ENCODE results near the gene FANCM. TPM values are rescaled to one million over a fixed set of nuclear protein-coding genes. Genes with fewer than 3 reads are reported as not detected.

FANCM gene
- total and polyA plus RNA-seq, 2 experiments from 2014 or later, result 19.6 to 21.1 TPM

DNA sequence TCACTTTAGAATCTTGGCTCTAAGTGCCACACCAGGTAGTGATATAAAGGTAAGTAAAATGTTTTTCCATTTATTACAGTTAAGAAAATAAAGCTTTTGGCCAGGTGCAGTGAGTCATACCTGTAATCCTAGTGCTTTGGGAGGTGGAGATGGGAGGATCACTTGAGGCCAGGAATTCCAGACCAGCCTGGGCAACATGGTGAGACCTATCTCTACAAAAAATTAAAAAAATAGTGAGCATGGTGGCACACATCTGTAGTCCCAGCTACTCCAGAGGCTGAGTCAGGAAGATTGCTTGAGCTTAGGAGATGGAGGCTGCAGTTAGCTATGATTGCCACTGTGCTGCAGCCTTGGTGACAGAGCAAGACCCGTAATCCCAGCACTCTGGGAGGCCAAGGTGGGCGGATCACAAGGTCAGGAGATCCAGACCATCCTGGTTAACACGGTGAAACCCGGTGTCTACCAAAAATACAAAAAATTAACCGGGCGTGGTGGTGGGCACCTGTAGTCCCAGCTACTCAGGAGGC, 5.0 kb downstream of the FANCM start:
- Histone ChIP-seq H3K4me2 (no peak overlapping the region), H4K20me1 (replicated peaks; ENCODE audit: insufficient read depth) (0 out of 2 replicates have a peak, but pooled peaks cover 8% of the 10 kb centered on the region), H3K27ac (ENCODE audit: low read depth) (no peak overlapping the region), H3K79me2 (replicated peaks; ENCODE audit: insufficient read depth) (peaks cover 80% of the 10 kb centered on the region), H3K4me1 (ENCODE audit: insufficient read depth) (peaks cover 13% of the 10 kb centered on the region; the same call in 1 of the 2 replicates), H3K9me2 (ENCODE audit: insufficient read depth) (no peaks in the 10 kb centered on the region), H3F3A (replicated peaks; ENCODE audit: low read depth) (no peaks in the 10 kb centered on the region), H3K36me3 (ENCODE audit: insufficient read depth) (no peaks in the 10 kb centered on the region), H3K4me3 (no peak overlapping the region), H2AFZ (no peak overlapping the region), H3K27me3 (ENCODE audit: insufficient read depth) (no peaks in the 10 kb centered on the region)
- H3K4me1 Mint-ChIP-seq, result peaks cover 10% of the 10 kb centered on the region; the same call in 2 of the 3 replicates
- no peak overlapping the region for H3K4me3 Mint-ChIP-seq
- no peaks in the 10 kb centered on the region for H3K9me3 Mint-ChIP-seq
- peaks cover 11% of the 10 kb centered on the region for H3K36me3 Mint-ChIP-seq (ENCODE audit: low read depth)
- peaks cover 5% of the 10 kb centered on the region for H3K27me3 Mint-ChIP-seq (ENCODE audit: insufficient read depth, low read depth, poor library complexity)
- peak; percentile 67 for ATAC-seq
- peak; percentile 13 for DNase-seq (ENCODE audit: low spot score)
- no peak for TF ChIP-seq REST (IDR thresholded peaks at IDR 0.05; ENCODE audit: unreplicated experiment)
- TF ChIP-seq NANOG (IDR thresholded peaks at IDR 0.05; ENCODE audit: borderline replicate concordance), result no peak
- no peak for TF ChIP-seq ZNF114 (CRISPR knock-in tag; IDR thresholded peaks at IDR 0.05)
- TF ChIP-seq, protein P1, sequence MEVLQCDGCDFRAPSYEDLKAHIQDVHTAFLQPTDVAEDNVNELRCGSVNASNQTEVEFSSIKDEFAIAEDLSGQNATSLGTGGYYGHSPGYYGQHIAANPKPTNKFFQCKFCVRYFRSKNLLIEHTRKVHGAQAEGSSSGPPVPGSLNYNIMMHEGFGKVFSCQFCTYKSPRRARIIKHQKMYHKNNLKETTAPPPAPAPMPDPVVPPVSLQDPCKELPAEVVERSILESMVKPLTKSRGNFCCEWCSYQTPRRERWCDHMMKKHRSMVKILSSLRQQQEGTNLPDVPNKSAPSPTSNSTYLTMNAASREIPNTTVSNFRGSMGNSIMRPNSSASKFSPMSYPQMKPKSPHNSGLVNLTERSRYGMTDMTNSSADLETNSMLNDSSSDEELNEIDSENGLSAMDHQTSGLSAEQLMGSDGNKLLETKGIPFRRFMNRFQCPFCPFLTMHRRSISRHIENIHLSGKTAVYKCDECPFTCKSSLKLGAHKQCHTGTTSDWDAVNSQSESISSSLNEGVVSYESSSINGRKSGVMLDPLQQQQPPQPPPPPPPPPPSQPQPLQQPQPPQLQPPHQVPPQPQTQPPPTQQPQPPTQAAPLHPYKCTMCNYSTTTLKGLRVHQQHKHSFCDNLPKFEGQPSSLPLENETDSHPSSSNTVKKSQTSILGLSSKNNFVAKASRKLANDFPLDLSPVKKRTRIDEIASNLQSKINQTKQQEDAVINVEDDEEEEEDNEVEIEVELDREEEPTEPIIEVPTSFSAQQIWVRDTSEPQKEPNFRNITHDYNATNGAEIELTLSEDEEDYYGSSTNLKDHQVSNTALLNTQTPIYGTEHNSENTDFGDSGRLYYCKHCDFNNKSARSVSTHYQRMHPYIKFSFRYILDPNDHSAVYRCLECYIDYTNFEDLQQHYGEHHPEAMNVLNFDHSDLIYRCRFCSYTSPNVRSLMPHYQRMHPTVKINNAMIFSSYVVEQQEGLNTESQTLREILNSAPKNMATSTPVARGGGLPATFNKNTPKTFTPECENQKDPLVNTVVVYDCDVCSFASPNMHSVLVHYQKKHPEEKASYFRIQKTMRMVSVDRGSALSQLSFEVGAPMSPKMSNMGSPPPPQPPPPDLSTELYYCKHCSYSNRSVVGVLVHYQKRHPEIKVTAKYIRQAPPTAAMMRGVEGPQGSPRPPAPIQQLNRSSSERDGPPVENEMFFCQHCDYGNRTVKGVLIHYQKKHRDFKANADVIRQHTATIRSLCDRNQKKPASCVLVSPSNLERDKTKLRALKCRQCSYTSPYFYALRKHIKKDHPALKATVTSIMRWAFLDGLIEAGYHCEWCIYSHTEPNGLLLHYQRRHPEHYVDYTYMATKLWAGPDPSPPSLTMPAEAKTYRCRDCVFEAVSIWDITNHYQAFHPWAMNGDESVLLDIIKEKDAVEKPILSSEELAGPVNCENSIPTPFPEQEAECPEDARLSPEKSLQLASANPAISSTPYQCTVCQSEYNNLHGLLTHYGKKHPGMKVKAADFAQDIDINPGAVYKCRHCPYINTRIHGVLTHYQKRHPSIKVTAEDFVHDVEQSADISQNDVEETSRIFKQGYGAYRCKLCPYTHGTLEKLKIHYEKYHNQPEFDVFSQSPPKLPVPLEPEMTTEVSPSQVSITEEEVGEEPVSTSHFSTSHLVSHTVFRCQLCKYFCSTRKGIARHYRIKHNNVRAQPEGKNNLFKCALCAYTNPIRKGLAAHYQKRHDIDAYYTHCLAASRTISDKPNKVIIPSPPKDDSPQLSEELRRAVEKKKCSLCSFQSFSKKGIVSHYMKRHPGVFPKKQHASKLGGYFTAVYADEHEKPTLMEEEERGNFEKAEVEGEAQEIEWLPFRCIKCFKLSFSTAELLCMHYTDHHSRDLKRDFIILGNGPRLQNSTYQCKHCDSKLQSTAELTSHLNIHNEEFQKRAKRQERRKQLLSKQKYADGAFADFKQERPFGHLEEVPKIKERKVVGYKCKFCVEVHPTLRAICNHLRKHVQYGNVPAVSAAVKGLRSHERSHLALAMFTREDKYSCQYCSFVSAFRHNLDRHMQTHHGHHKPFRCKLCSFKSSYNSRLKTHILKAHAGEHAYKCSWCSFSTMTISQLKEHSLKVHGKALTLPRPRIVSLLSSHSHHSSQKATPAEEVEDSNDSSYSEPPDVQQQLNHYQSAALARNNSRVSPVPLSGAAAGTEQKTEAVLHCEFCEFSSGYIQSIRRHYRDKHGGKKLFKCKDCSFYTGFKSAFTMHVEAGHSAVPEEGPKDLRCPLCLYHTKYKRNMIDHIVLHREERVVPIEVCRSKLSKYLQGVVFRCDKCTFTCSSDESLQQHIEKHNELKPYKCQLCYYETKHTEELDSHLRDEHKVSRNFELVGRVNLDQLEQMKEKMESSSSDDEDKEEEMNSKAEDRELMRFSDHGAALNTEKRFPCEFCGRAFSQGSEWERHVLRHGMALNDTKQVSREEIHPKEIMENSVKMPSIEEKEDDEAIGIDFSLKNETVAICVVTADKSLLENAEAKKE (CRISPR knock-in tag; IDR thresholded peaks at IDR 0.05), result no peak
- TF ChIP-seq, protein P2, sequence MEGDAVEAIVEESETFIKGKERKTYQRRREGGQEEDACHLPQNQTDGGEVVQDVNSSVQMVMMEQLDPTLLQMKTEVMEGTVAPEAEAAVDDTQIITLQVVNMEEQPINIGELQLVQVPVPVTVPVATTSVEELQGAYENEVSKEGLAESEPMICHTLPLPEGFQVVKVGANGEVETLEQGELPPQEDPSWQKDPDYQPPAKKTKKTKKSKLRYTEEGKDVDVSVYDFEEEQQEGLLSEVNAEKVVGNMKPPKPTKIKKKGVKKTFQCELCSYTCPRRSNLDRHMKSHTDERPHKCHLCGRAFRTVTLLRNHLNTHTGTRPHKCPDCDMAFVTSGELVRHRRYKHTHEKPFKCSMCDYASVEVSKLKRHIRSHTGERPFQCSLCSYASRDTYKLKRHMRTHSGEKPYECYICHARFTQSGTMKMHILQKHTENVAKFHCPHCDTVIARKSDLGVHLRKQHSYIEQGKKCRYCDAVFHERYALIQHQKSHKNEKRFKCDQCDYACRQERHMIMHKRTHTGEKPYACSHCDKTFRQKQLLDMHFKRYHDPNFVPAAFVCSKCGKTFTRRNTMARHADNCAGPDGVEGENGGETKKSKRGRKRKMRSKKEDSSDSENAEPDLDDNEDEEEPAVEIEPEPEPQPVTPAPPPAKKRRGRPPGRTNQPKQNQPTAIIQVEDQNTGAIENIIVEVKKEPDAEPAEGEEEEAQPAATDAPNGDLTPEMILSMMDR (conservative IDR thresholded peaks at IDR 0.05; ENCODE audit: low read depth in 2 of 2), result no peak
- TF ChIP-seq JUNB (IDR thresholded peaks at IDR 0.05; ENCODE audit: unreplicated experiment), result no peak
- no peak for TF ChIP-seq STAT1 (IDR thresholded peaks at IDR 0.05; ENCODE audit: unreplicated experiment)
- no peak for TF ChIP-seq EZH2 (IDR thresholded peaks at IDR 0.05; ENCODE audit: low read depth, unreplicated experiment)
- TF ChIP-seq, protein P3, sequence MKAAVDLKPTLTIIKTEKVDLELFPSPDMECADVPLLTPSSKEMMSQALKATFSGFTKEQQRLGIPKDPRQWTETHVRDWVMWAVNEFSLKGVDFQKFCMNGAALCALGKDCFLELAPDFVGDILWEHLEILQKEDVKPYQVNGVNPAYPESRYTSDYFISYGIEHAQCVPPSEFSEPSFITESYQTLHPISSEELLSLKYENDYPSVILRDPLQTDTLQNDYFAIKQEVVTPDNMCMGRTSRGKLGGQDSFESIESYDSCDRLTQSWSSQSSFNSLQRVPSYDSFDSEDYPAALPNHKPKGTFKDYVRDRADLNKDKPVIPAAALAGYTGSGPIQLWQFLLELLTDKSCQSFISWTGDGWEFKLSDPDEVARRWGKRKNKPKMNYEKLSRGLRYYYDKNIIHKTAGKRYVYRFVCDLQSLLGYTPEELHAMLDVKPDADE (IDR thresholded peaks at IDR 0.05), result no peak
- TF ChIP-seq ZNF331 (CRISPR knock-in tag; IDR thresholded peaks at IDR 0.05; ENCODE audit: low read depth), result no peak
- TF ChIP-seq EZH2phosphoT487 (IDR thresholded peaks at IDR 0.05; ENCODE audit: unreplicated experiment), result no peak
- no peak overlapping the region for H3K27ac Mint-ChIP-seq

Measured in GM23338 (cell line).